HepG2 (cell line): Measurements from ENCODE around the gene IDH3G. TPM values are rescaled to one million over a fixed set of nuclear protein-coding genes. Genes with fewer than 3 reads are reported as not detected.

Experiments
- ARID5B ChIP-seq: IDR thresholded peaks from 2 replicates; pipeline ENCODE4 v1.4.0; 2020; ENCODE audit warnings: mild to moderate bottlenecking, missing genetic modification reagents
- BRCA1 ChIP-seq: sonication (generic); formaldehyde crosslinking; IDR thresholded peaks from 2 replicates; pipeline ENCODE4 v1.4.0; 2020; ENCODE audit warnings: missing genetic modification reagents
- ETS1 ChIP-seq: sonication (generic); formaldehyde crosslinking; IDR thresholded peaks from 2 replicates; pipeline ENCODE4 v1.4.0; 2020; ENCODE audit warnings: missing genetic modification reagents
- FLYWCH1 ChIP-seq: sonication (generic); formaldehyde crosslinking; IDR thresholded peaks from 2 replicates; pipeline ENCODE4 v1.8.1; 2023; ENCODE audit warnings: mild to moderate bottlenecking, missing genetic modification reagents
- FOXP1 ChIP-seq, 2 experiments: fragments of 450-650 bp in 1 of 2; IDR thresholded peaks; 2 replicates each; pipeline ENCODE4 v1.6.1; 2017 to 2018; ENCODE audit warnings: antibody characterized with exemption in 1 of 2
- GMEB2 ChIP-seq: IDR thresholded peaks from 2 replicates; pipeline ENCODE4 v1.6.1; 2016; ENCODE audit warnings: missing biosample characterization, missing genetic modification reagents, low read depth
- HBP1 ChIP-seq: IDR thresholded peaks from 2 replicates; pipeline ENCODE4 v1.6.1; 2016; ENCODE audit warnings: low read depth, control low read depth
- HNRNPL ChIP-seq: fragments of 200-400 bp; formaldehyde crosslinking; IDR thresholded peaks from 2 replicates; pipeline ENCODE4 v1.6.1; 2017; ENCODE audit warnings: mild to moderate bottlenecking, low read depth, low read length
- HOXA3 ChIP-seq: sonication (generic); formaldehyde crosslinking; IDR thresholded peaks from 2 replicates; pipeline ENCODE4 v1.5.0; 2020; ENCODE audit warnings: missing genetic modification reagents
- KDM6A ChIP-seq: IDR thresholded peaks from 2 replicates; pipeline ENCODE4 v1.6.1; 2016; ENCODE audit warnings: low read depth
- MAF1 ChIP-seq: sonication (generic); formaldehyde crosslinking; IDR thresholded peaks from 2 replicates; pipeline ENCODE4 v1.5.0; 2020; ENCODE audit warnings: missing genetic modification reagents, borderline replicate concordance
- RARA ChIP-seq: IDR thresholded peaks from 2 replicates; pipeline ENCODE4 v1.6.1; 2016; ENCODE audit warnings: missing genetic modification reagents, missing compliant biosample characterization
- SP5 ChIP-seq: IDR thresholded peaks from 2 replicates; pipeline ENCODE4 v1.6.1; 2016; ENCODE audit warnings: low read depth, borderline replicate concordance
- TAF1 ChIP-seq: sonication (generic); formaldehyde crosslinking; IDR thresholded peaks from 2 replicates; pipeline ENCODE4 v1.4.0; 2020; ENCODE audit warnings: missing genetic modification reagents
- TARDBP ChIP-seq: sonication (generic); formaldehyde crosslinking; IDR thresholded peaks from 2 replicates; pipeline ENCODE4 v1.8.0; 2022; ENCODE audit warnings: mild to moderate bottlenecking, missing genetic modification reagents
- XRCC5 ChIP-seq: fragments of 200-400 bp; formaldehyde crosslinking; optimal IDR thresholded peaks from 2 replicates; pipeline ENCODE3; 2017; ENCODE audit warnings: mild to moderate bottlenecking, low read length
- ZBTB14 ChIP-seq: sonication (generic); formaldehyde crosslinking; IDR thresholded peaks from 2 replicates; pipeline ENCODE4 v1.4.0; 2020; ENCODE audit warnings: missing genetic modification reagents
- ZNF501 ChIP-seq: sonication (generic); formaldehyde crosslinking; IDR thresholded peaks from 2 replicates; pipeline ENCODE4 v1.5.1; 2020; ENCODE audit warnings: mild to moderate bottlenecking, moderate library complexity, missing genetic modification reagents
- ZNF577 ChIP-seq: sonication (generic); formaldehyde crosslinking; IDR thresholded peaks from 2 replicates; pipeline ENCODE4 v1.4.0; 2020; ENCODE audit warnings: mild to moderate bottlenecking, low read depth, missing genetic modification reagents, borderline replicate concordance
- ZNF580 ChIP-seq: IDR thresholded peaks from 2 replicates; pipeline ENCODE4 v1.6.1; 2016; ENCODE audit warnings: low read depth, borderline replicate concordance
- ZNF775 ChIP-seq: sonication (generic); formaldehyde crosslinking; IDR thresholded peaks from 2 replicates; pipeline ENCODE4 v1.4.0; 2020; ENCODE audit warnings: missing genetic modification reagents, mild to moderate bottlenecking, moderate library complexity, borderline replicate concordance
- polyA plus RNA-seq, 8 experiments: library from polyadenylated mRNA; depleted of rRNA in 3 of 8; stranded (reverse) in 7 of 8; unstranded in 1 of 8; fragments of >200 nt; fragmentation: Illumina TruSeq in 4 of 8; extraction: Trizol in 4 of 8; gene quantifications; 2 replicates each; pipeline versions ENCODE4 v1.2.1 to v1.2.3, GENCODE V29; 2011 to 2016; ENCODE audit warnings: low read depth in 4 of 8, missing spikeins in 1 of 8, mixed read lengths in 1 of 8; ENCODE audit not compliant: insufficient read depth in 1 of 8
- total RNA-seq, 5 experiments: library from RNA; depleted of rRNA; stranded (reverse); fragments of >200 nt; fragmentation: Illumina TruSeq; extraction: Trizol; gene quantifications; 2 replicates each; pipeline ENCODE4 v1.2.3, GENCODE V29; 2016; ENCODE audit warnings: low read depth in 1 of 5

The IDH3G gene
- total and polyA plus RNA-seq, 2 of the 13 experiments (the other 11 are each of a cell fraction or from before 2014, with no cell fraction given), result 18.7 to 35.5 TPM

- TF ChIP-seq ZNF775 (CRISPR knock-in tag) (no peak), RARA (CRISPR knock-in tag) (no peak; the same call in 1 of the 2 replicates), ZNF580 (CRISPR knock-in tag) (0 out of 2 replicates have a peak, but pooled peaks have one; percentile 28), XRCC5 (peak; percentile 73), TAF1 (CRISPR knock-in tag) (no peak), HOXA3 (CRISPR knock-in tag) (no peak), SP5 (CRISPR knock-in tag) (no peak), ARID5B (0 out of 2 replicates have a peak, but pooled peaks have one; percentile 9), ETS1 (CRISPR knock-in tag) (no peak), BRCA1 (CRISPR knock-in tag) (no peak), KDM6A (CRISPR knock-in tag) (no peak), ZNF577 (CRISPR knock-in tag) (no peak), HNRNPL (peak; percentile 100), GMEB2 (CRISPR knock-in tag) (no peak), TARDBP (CRISPR knock-in tag) (no peak), FLYWCH1 (CRISPR knock-in tag) (no peak), FOXP1 (IDR thresholded peaks at IDR 0.05) (no peak), FOXP1 (CRISPR knock-in tag; IDR thresholded peaks at IDR 0.05) (no peak), ZNF501 (CRISPR knock-in tag) (peak; percentile 49; the same call in 1 of the 2 replicates), HBP1 (no peak), MAF1 (CRISPR knock-in tag) (no peak), ZBTB14 (CRISPR knock-in tag) (no peak)
Measured at GRCh38 chrX:153763989-153764755, 30.0 kb downstream of the IDH3G start, which contains the start of gene PLXNB3 (continued).
